Transverse colon (tissue), 4 donors: ENCODE results near the gene RPL23. TPM values are rescaled to one million over a fixed set of nuclear protein-coding genes. Genes with fewer than 3 reads are reported as not detected.

Experiments used
- DNase-seq: peaks from one replicate; pipeline ENCODE4 v3.0.0-alpha.2; 2019
- H3K27ac ChIP-seq, 4 donors: fragments of 200-600 bp; sonication (generic); 2 replicates each; pipeline ENCODE4 v1.5.1; 2016 to 2018; ENCODE audit warnings: inconsistent platforms in 4 of 4
- H3K27me3 ChIP-seq: fragments of 200-600 bp; sonication (generic); 2 replicates; pipeline ENCODE4 v1.5.1; 2017; ENCODE audit warnings: inconsistent platforms
- H3K36me3 ChIP-seq, 4 donors: fragments of 200-600 bp; sonication (generic); 2 replicates each; pipeline ENCODE4 v1.5.1; 2017 to 2019; ENCODE audit warnings: inconsistent platforms in 4 of 4
- H3K4me1 ChIP-seq, 4 donors: fragments of 200-600 bp; sonication (generic); 2 replicates each; pipeline ENCODE4 v1.5.1; 2017 to 2020; ENCODE audit warnings: inconsistent platforms in 4 of 4
- H3K4me3 ChIP-seq, 4 donors: fragments of 200-600 bp; sonication (generic); 1 replicate in 1 of 4; 2 replicates in 3 of 4; pipeline versions ENCODE4 v1.5.1 to v1.6.1; 2017 to 2019; ENCODE audit warnings: inconsistent platforms in 4 of 4
- H3K9me3 ChIP-seq, 2 donors: fragments of 200-600 bp; sonication (generic); 2 replicates each; pipeline ENCODE4 v1.5.1; 2017 to 2019; ENCODE audit warnings: inconsistent platforms in 2 of 2
- EP300 ChIP-seq: sonication (generic); formaldehyde crosslinking; IDR thresholded peaks from one replicate; pipeline ENCODE4 v1.6.1; 2017; ENCODE audit warnings: antibody characterized with exemption, low read depth
- POLR2A ChIP-seq: fragments of 450-650 bp; IDR thresholded peaks from one replicate; pipeline ENCODE4 v1.6.1; 2016; ENCODE audit warnings: antibody characterized with exemption, mild to moderate bottlenecking, moderate library complexity
- POLR2AphosphoS5 ChIP-seq, 3 donors: sonication (generic); formaldehyde crosslinking; IDR thresholded peaks; one replicate each; pipeline ENCODE4 v1.6.1; 2016; ENCODE audit warnings: antibody characterized with exemption in 3 of 3
- WGBS, 2 donors: methylation state at CpG; one replicate each; pipeline ENCODE4 v1.1.5; 2018; ENCODE audit warnings: low coverage in 1 of 2; 5-methylcytosine and 5-hydroxymethylcytosine counted together
- in situ Hi-C, 4 donors: fragments of 200-750 bp; cut with MboI; loops; one replicate each; pipeline versions ENCODE4 v1.15.0 to v1.15.1; 2017; ENCODE audit warnings: low sequenced_read_pairs in 3 of 4, low pct_ligation_motif_present in 1 of 4, low pct_unique_long_range_greater_than_20kb in 1 of 4
- intact Hi-C: fragments of 100-400 bp; cut with DNase I; formaldehyde crosslinking; loops from one replicate; pipeline ENCODE4 v1.15.1; 2023; ENCODE audit warnings: low total_unique reads
- total RNA-seq, 4 donors: library from RNA; depleted of rRNA; stranded (reverse); fragments of >200 nt; gene quantifications; one replicate each; pipeline ENCODE4 v1.1.0, GENCODE V29; 2016
- TF ChIP-seq, protein P1 (sequence below), 5 experiments: fragments of 200-600 bp in 3 of 5; fragments of 450-650 bp in 2 of 5; sonication (generic) in 3 of 5; IDR thresholded peaks; 1 replicate in 2 of 5; 2 replicates in 3 of 5; pipeline ENCODE4 v1.5.1; 2016 to 2017; ENCODE audit warnings: antibody characterized with exemption in 5 of 5, inconsistent platforms in 3 of 5, mild to moderate bottlenecking in 2 of 5, moderate library complexity in 1 of 5

RPL23 gene
- total RNA-seq, 4 donors from 2014 or later: 386 to 1,109 (median 710) TPM

DNA sequence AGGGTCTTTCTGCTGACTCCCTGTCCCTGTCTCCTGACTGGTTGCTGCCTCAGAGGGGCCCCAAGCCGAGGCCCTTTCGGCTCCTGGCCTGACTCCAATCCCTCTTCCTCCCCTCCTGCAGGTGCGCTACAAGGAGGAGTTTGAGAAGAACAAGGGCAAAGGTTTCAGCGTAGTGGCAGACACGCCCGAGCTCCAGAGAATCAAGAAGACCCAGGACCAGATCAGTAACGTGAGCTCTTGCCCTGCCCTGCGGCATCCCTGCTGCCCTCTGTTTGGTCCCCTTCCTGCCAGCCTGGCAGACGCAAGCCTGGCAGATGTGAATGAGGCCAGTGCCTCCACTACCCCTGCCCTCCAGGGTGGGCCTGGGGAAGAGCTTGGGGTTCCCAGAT lies 44.8 kb upstream of the RPL23 start:
- Histone ChIP-seq H3K36me3 (peaks cover 0 to 6% (median 2%) of the 10 kb centered on the region in 4 donors), H3K27me3 (no peaks in the 10 kb centered on the region), H3K4me3 (no peak overlapping the region), H3K9me3 (no peaks in the 10 kb centered on the region), H3K27ac (peak overlapping the region; percentile 74 to 83 (median 79)), H3K4me1 (peaks cover 40 to 73% (median 53%) of the 10 kb centered on the region in 4 donors)
- peak; percentile 62 for DNase-seq
- WGBS, 2 donors: 26% methylated on average over 6 of the region's 9 CpGs; no CpG with 5 or more reads in 1 of the 2 donors
- intact Hi-C loops: no loop called here
- TF ChIP-seq POLR2AphosphoS5 (IDR thresholded peaks at IDR 0.05) (peak in 1 of 3 donors; percentile 28), EP300 (no peak)
- in situ Hi-C loops: no loop called here

DNA sequence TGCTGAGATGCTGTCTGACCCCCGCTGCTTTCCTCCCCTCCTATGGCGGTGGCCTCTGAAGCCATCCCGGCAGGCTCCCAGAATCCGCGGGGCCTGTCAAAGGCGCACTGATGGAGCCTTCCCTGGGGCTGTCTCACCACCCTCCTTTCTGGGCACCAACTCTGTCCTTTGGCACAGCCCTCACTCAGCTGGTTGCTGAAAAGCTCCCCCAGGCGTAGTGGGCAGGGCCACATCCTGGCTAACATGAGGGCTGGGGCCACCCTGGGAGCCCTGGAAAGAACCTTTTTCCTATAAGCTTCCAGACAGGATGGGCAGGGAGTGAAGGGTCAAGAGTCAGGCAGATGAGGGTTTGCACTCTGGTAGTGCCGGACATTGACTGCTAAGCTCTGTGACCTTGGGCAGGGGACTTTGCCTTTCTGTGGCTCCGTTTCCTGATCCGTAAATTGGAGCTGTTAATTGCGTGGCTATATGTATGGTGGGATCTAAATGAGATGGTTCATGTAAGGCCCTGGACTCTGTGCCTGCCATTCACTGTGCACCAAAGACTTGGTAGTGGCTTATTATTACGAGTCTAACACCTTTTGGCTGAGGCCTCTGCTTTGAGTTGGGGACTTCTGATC lies 44.3 kb upstream of the RPL23 start:
- DNase-seq: peak; percentile 18
- in situ Hi-C loops: no loop called here
- peaks cover 40 to 78% (median 58%) of the 10 kb centered on the region in 4 donors for H3K4me1 ChIP-seq
- WGBS, 2 donors: 57% methylated on average over 12 of the region's 12 CpGs; no CpG with 5 or more reads in 1 of the 2 donors
- no peaks in the 10 kb centered on the region for H3K27me3 ChIP-seq
- TF ChIP-seq EP300 (no peak), POLR2AphosphoS5 (IDR thresholded peaks at IDR 0.05) (no peak), POLR2A (no peak)
- TF ChIP-seq, protein P1, sequence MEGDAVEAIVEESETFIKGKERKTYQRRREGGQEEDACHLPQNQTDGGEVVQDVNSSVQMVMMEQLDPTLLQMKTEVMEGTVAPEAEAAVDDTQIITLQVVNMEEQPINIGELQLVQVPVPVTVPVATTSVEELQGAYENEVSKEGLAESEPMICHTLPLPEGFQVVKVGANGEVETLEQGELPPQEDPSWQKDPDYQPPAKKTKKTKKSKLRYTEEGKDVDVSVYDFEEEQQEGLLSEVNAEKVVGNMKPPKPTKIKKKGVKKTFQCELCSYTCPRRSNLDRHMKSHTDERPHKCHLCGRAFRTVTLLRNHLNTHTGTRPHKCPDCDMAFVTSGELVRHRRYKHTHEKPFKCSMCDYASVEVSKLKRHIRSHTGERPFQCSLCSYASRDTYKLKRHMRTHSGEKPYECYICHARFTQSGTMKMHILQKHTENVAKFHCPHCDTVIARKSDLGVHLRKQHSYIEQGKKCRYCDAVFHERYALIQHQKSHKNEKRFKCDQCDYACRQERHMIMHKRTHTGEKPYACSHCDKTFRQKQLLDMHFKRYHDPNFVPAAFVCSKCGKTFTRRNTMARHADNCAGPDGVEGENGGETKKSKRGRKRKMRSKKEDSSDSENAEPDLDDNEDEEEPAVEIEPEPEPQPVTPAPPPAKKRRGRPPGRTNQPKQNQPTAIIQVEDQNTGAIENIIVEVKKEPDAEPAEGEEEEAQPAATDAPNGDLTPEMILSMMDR (IDR thresholded peaks at IDR 0.05): no peak
- peaks cover 0 to 8% (median 0%) of the 10 kb centered on the region in 4 donors for H3K36me3 ChIP-seq
- H3K27ac ChIP-seq: peak overlapping the region; percentile 74 to 83 (median 79)
- no peaks in the 10 kb centered on the region for H3K9me3 ChIP-seq
- intact Hi-C loops: no loop called here
- no peak overlapping the region for H3K4me3 ChIP-seq

DNA sequence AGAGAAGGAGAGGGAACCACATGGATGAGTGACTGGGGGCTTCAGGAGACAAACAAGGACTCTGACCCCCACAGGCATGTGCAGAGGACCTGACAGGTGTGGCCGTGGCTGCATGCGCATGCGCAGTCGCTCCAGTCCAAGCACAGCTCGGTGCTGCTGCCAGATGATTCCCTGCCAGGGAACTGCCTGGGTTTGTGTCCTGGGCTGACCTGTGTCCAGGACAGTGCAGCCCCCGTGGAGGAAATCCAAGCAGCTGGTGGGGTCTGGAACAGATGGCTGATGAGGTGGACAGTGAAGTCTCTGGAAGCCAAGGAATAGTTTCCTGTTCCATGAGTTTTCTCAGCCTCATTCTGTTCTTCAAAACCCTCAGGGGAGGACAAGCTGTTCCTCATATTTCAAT lies 43.7 kb upstream of the RPL23 start:
- no peaks in the 10 kb centered on the region for H3K9me3 ChIP-seq
- H3K4me3 ChIP-seq: no peak overlapping the region
- in situ Hi-C loops: no loop called here
- no peaks in the 10 kb centered on the region for H3K27me3 ChIP-seq
- DNase-seq: peak; percentile 37
- WGBS, 2 donors: 51% methylated on average over 6 of the region's 6 CpGs; no CpG with 5 or more reads in 1 of the 2 donors
- peaks cover 0 to 14% (median under 1%) of the 10 kb centered on the region in 4 donors for H3K36me3 ChIP-seq
- intact Hi-C loops: no loop called here
- TF ChIP-seq POLR2A: no peak
- TF ChIP-seq POLR2AphosphoS5 (IDR thresholded peaks at IDR 0.05): peak in 2 of 3 donors; percentile 7 to 25
- TF ChIP-seq EP300: no peak
- TF ChIP-seq, protein P1 (IDR thresholded peaks at IDR 0.05): no peak
- H3K27ac ChIP-seq: peak overlapping the region; percentile 74 to 83 (median 79)
- H3K4me1 ChIP-seq: peaks cover 40 to 85% (median 59%) of the 10 kb centered on the region in 4 donors

DNA sequence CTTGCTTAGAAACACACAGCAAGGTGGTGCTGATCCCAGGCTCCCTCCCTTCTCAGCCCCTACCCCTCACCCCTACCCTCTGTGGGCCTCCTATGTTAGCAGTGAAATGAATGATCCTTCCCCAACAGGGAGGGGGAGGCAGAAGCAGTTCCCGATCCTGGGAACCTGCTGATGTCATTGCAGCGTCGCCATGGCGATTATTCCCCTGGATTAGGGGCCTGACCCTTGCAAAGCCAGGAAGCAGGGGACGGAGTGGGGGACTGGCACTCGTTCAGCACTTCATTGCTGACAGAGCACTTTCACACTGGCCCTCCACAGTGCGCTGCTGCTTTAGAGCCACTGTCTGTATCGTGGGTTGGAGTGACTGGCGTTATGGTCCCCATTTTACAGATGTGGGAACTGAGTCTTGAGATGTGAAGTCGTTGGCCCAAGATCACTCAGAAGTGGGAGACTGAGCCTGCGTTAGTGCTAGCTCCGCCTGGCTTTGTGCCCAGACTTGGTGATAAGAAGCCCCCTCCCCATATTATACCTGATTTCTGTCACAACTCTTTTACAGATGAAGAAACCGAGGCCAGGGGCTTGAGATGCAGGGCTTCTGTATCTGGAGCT lies 42.9 kb upstream of the RPL23 start:
- 68% methylated on average over 13 of the region's 13 CpGs; no CpG with 5 or more reads in 1 of the 2 donors for WGBS, 2 donors
- intact Hi-C loops: no loop called here
- TF ChIP-seq POLR2AphosphoS5 (IDR thresholded peaks at IDR 0.05) (no peak), EP300 (no peak), POLR2A (no peak)
- TF ChIP-seq, protein P1 (IDR thresholded peaks at IDR 0.05): no peak
- Histone ChIP-seq H3K4me3 (no peak overlapping the region), H3K27me3 (no peaks in the 10 kb centered on the region), H3K36me3 (peaks cover 0 to 22% (median 3%) of the 10 kb centered on the region in 4 donors), H3K9me3 (no peaks in the 10 kb centered on the region), H3K27ac (peak overlapping the region; percentile 74 to 83 (median 79)), H3K4me1 (peaks cover 40 to 85% (median 59%) of the 10 kb centered on the region in 4 donors)
- DNase-seq: no peak
- in situ Hi-C loops: no loop called here
